Measurements from ENCODE around the gene LSM7. TPM values are rescaled to one million over a fixed set of nuclear protein-coding genes. Genes with fewer than 3 reads are reported as not detected.

Gene LSM7
- total RNA-seq, 6 experiments from 2014 or later = 22.4 to 64.2 (median 28.2) TPM

DNA sequence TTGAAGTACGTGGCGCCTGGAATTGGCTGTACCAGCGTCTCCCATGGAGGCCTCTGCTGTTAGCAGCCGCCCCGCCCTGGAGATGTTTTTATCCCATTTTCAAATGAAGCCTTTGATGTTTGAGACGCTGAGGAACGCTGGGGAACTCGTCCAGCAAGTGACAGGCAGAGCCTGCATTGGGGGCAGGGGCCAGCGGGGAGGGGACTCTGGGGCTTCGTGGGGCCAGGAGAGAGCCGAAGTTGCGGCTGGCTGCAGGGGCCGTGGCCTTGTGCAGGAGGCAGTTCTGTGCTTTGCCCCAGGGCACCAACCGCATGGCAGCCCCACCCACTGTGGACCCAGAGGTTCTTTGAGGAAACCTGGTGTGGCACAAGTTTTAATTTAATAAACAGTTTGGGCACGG, 13.6 kb upstream of the LSM7 start:
- ATAC-seq (no peak), DNase-seq (no peak)
- WGBS (ENCODE audit: insufficient coverage, low coverage, low lambda C conversion rate, missing lambda C conversion rate) = 83% methylated on average over 6 of the region's 15 CpGs
- Histone ChIP-seq H3K4me1 (no peaks in the 10 kb centered on the region), H3K36me3 (peaks cover 0 to 17% (median 0%) of the 10 kb centered on the region in 4 donors), H3K9me3 (no peaks in the 10 kb centered on the region), H3K4me3 (no peak overlapping the region), H3K27me3 (no peaks in the 10 kb centered on the region), H3K27ac (no peak overlapping the region)
- TF ChIP-seq, protein P1, sequence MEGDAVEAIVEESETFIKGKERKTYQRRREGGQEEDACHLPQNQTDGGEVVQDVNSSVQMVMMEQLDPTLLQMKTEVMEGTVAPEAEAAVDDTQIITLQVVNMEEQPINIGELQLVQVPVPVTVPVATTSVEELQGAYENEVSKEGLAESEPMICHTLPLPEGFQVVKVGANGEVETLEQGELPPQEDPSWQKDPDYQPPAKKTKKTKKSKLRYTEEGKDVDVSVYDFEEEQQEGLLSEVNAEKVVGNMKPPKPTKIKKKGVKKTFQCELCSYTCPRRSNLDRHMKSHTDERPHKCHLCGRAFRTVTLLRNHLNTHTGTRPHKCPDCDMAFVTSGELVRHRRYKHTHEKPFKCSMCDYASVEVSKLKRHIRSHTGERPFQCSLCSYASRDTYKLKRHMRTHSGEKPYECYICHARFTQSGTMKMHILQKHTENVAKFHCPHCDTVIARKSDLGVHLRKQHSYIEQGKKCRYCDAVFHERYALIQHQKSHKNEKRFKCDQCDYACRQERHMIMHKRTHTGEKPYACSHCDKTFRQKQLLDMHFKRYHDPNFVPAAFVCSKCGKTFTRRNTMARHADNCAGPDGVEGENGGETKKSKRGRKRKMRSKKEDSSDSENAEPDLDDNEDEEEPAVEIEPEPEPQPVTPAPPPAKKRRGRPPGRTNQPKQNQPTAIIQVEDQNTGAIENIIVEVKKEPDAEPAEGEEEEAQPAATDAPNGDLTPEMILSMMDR (IDR thresholded peaks at IDR 0.05) = no peak
- no peak for TF ChIP-seq POLR2A (IDR thresholded peaks at IDR 0.05)
- intact Hi-C loops (cut with DNase I) = no loop called here

DNA sequence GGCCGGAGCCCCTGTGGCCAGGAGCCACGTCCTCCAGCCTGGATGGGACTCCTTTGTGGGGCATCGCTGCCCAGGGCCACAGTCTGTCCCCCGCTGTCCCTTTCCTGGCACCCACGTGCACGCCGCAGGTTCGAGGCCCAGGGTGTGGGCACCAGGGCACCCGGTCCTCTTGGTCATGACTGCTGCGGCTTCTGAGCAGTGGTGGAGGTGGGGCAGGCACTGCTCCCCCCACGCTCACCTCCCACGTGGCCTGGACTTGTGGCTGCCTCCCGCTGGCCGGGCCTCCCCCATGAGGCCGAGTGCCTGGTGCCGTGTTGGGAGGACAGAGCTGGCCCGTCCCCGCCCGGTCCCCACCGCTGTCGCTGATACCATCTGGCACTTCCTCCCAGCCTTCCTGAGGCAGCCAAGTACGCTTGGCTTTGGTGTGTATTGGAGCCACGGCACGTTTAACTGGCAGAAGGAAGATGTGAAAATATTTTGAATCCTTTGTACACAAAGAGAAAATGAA, 12.9 kb upstream of the LSM7 start:
- DNase-seq = no peak
- TF ChIP-seq POLR2A (IDR thresholded peaks at IDR 0.05) = no peak
- TF ChIP-seq, protein P1 (IDR thresholded peaks at IDR 0.05) = no peak
- Histone ChIP-seq H3K27me3 (no peaks in the 10 kb centered on the region), H3K36me3 (peaks cover 0 to 12% (median 0%) of the 10 kb centered on the region in 4 donors), H3K9me3 (no peaks in the 10 kb centered on the region), H3K4me1 (no peaks in the 10 kb centered on the region), H3K4me3 (no peak overlapping the region), H3K27ac (no peak overlapping the region)
- no peak for ATAC-seq
- WGBS (ENCODE audit: insufficient coverage, low coverage, low lambda C conversion rate, missing lambda C conversion rate) = 58% methylated on average over 9 of the region's 24 CpGs
- intact Hi-C loops (cut with DNase I) = no loop called here

DNA sequence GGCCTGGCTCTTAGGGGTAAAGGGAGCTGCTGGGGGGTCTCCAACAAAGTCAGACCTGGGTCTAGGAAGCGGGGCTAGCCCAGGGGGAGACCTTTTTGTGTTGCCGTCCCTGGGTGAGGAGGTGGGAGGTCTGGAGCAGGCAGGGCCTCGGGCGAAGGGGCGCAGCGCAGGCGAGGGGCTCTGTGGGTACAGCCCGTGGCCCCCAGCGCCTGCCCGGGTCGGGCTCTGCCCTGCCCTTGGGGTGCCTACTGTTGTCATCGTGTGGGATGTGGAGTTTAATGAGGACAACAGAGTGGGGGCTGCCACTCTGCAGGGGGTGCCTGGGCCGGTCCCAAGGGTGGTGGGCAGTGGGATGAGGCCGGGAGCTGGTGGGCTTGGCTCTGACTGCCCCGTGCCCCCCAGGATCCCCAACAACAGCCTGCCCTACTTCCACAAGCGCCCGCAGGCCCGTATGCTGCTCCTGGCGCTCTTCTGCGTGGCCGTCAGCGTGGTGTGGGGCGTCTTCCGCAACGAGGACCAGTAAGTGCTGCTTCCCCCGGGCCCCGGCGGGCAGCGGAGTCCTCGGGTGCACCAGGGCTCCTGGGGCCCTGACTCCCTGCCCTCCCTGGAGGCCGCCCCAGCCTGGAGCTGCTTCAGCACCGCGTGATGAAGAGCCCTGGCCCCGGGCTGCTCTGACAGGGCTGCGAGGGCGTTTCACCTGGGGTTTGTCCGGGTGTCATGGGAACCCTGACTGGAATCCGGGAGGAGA, 12.3 kb upstream of the LSM7 start:
- H3K36me3 ChIP-seq = peaks cover 0 to 11% (median 0%) of the 10 kb centered on the region in 4 donors
- no peaks in the 10 kb centered on the region for H3K27me3 ChIP-seq
- DNase-seq (no peak), ATAC-seq (no peak)
- TF ChIP-seq, protein P1 (IDR thresholded peaks at IDR 0.05) = no peak
- TF ChIP-seq POLR2A (IDR thresholded peaks at IDR 0.05) = no peak
- no peaks in the 10 kb centered on the region for H3K4me1 ChIP-seq
- 81% methylated on average over 9 of the region's 38 CpGs for WGBS (ENCODE audit: insufficient coverage, low coverage, low lambda C conversion rate, missing lambda C conversion rate)
- no peak overlapping the region for H3K27ac ChIP-seq
- H3K9me3 ChIP-seq = no peaks in the 10 kb centered on the region
- H3K4me3 ChIP-seq = no peak overlapping the region
- intact Hi-C loops (cut with DNase I) = no loop called here

DNA sequence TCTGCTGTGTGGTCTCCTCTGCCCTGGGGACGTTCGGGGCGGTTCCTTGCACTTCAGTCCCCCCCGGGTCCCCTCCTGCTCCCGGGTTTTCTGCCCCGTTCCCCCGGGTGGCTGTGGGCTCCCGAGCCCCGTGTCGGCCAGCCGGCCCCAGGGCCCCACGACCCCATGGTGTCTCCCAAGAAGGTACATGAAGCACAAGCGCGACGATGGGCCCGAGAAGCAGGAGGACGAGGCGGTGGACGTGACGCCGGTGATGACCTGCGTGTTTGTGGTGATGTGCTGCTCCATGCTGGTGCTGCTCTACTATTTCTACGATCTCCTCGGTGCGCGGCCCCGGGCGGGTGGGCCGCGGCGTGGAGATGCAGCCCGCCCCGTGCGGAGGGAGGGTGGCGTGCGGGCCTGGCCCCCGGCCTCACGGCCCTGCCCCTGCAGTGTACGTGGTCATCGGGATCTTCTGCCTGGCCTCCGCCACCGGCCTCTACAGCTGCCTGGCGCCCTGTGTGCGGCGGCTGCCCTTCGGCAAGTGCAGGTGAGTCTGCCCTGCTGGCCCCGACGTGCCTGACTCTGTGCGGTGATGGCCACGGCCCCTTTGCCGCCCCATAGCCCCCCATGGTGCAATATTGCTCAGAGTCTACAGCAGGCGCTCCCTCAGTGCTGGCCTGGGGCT, 11.4 kb upstream of the LSM7 start:
- Histone ChIP-seq H3K4me3 (no peak overlapping the region), H3K4me1 (no peaks in the 10 kb centered on the region), H3K36me3 (peaks cover 0 to 11% (median 0%) of the 10 kb centered on the region in 4 donors), H3K27ac (no peak overlapping the region), H3K27me3 (no peaks in the 10 kb centered on the region), H3K9me3 (no peaks in the 10 kb centered on the region)
- TF ChIP-seq POLR2A (IDR thresholded peaks at IDR 0.05) = no peak
- TF ChIP-seq, protein P1 (IDR thresholded peaks at IDR 0.05) = no peak
- DNase-seq (no peak), ATAC-seq (no peak)
- intact Hi-C loops (cut with DNase I) = loop anchor here in 1 of 2 donors (10.0 kb wide), 1 partner anchor 45 kb away; no protein-coding TSS in a partner anchor
- WGBS (ENCODE audit: insufficient coverage, low coverage, low lambda C conversion rate, missing lambda C conversion rate) = 95% methylated on average over 15 of the region's 52 CpGs
